ENCODE data around the gene TLN1. TPM values are rescaled to one million over a fixed set of nuclear protein-coding genes. Genes with fewer than 3 reads are reported as not detected.

The TLN1 gene
- total and polyA plus RNA-seq, 2 experiments from 2014 or later: 21.5 to 120 TPM

DNA sequence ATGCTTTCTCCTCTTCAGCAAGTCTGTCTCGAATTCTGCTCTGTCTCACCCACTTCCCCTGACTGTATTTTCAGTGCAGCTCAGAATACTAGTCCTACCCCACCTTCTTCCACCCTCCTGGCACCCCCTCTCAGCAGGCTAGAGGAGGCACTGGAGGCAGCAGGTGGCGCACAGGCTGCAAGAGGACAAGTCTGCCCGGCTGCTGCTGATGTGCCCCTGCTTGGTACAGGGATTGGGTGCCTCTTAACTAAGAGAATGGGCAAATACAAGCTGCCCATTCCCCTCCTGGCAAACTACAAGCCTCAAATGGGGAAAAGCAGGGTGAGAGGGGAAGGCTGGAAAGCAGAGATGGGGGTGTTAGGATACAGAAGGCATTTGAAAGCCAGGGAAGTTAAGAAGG, 5.1 kb downstream of the TLN1 start:
- Mint-ChIP-seq H3K27me3 (ENCODE audit: insufficient read depth, low read depth, poor library complexity) (peaks cover 2% of the 10 kb centered on the region), H3K4me3 (peak overlapping the region; percentile 23; the same call in 2 of the 3 replicates), H3K27ac (no peak overlapping the region; the same call in 1 of the 2 replicates), H3K36me3 (ENCODE audit: low read depth) (peaks cover 36% of the 10 kb centered on the region), H3K9me3 (no peaks in the 10 kb centered on the region; the same call in 2 of the 3 replicates), H3K4me1 (peaks cover 7% of the 10 kb centered on the region; the same call in 2 of the 3 replicates)
- Histone ChIP-seq H3F3A (replicated peaks; ENCODE audit: low read depth) (no peaks in the 10 kb centered on the region), H3K27ac (ENCODE audit: low read depth) (peak overlapping the region; percentile 81), H3K36me3 (ENCODE audit: insufficient read depth) (peaks cover 10% of the 10 kb centered on the region), H3K4me1 (ENCODE audit: insufficient read depth) (peaks cover 41% of the 10 kb centered on the region), H4K20me1 (replicated peaks; ENCODE audit: insufficient read depth) (peaks cover 4% of the 10 kb centered on the region; the same call in 1 of the 2 replicates), H2AFZ (no peak overlapping the region), H3K4me3 (0 out of 2 replicates have a peak overlapping the region, but pooled peaks have one; percentile 26), H3K4me2 (peak overlapping the region; percentile 53), H3K9me2 (ENCODE audit: insufficient read depth) (no peaks in the 10 kb centered on the region), H3K79me2 (replicated peaks; ENCODE audit: insufficient read depth) (peaks cover 43% of the 10 kb centered on the region), H3K27me3 (ENCODE audit: insufficient read depth) (no peaks in the 10 kb centered on the region)
- peak; percentile 29 for DNase-seq (ENCODE audit: low spot score)
- ATAC-seq: peak; percentile 6; the same call in 2 of the 3 replicates
- TF ChIP-seq, protein P1, sequence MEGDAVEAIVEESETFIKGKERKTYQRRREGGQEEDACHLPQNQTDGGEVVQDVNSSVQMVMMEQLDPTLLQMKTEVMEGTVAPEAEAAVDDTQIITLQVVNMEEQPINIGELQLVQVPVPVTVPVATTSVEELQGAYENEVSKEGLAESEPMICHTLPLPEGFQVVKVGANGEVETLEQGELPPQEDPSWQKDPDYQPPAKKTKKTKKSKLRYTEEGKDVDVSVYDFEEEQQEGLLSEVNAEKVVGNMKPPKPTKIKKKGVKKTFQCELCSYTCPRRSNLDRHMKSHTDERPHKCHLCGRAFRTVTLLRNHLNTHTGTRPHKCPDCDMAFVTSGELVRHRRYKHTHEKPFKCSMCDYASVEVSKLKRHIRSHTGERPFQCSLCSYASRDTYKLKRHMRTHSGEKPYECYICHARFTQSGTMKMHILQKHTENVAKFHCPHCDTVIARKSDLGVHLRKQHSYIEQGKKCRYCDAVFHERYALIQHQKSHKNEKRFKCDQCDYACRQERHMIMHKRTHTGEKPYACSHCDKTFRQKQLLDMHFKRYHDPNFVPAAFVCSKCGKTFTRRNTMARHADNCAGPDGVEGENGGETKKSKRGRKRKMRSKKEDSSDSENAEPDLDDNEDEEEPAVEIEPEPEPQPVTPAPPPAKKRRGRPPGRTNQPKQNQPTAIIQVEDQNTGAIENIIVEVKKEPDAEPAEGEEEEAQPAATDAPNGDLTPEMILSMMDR (conservative IDR thresholded peaks at IDR 0.05; ENCODE audit: low read depth in 2 of 2): peak in 1 of 2 experiments; percentile 29; a peak in 1 of 4 replicates
- TF ChIP-seq JUNB (IDR thresholded peaks at IDR 0.05; ENCODE audit: unreplicated experiment): no peak

GRCh38 chr9:35725362-35725761, 6.6 kb downstream of the TLN1 start:
- H3K9me3 Mint-ChIP-seq: no peaks in the 10 kb centered on the region; the same call in 2 of the 3 replicates
- Histone ChIP-seq H3K36me3 (ENCODE audit: insufficient read depth) (peaks cover 24% of the 10 kb centered on the region), H3K4me1 (ENCODE audit: insufficient read depth) (peaks cover 32% of the 10 kb centered on the region), H3K4me3 (no peak overlapping the region), H3K4me2 (no peak overlapping the region), H3F3A (replicated peaks; ENCODE audit: low read depth) (no peaks in the 10 kb centered on the region), H3K27me3 (ENCODE audit: insufficient read depth) (no peaks in the 10 kb centered on the region), H3K27ac (ENCODE audit: low read depth) (no peak overlapping the region), H3K9me2 (ENCODE audit: insufficient read depth) (no peaks in the 10 kb centered on the region), H2AFZ (no peak overlapping the region), H3K79me2 (replicated peaks; ENCODE audit: insufficient read depth) (peaks cover 31% of the 10 kb centered on the region), H4K20me1 (replicated peaks; ENCODE audit: insufficient read depth) (peaks cover 4% of the 10 kb centered on the region; the same call in 1 of the 2 replicates)
- H3K36me3 Mint-ChIP-seq (ENCODE audit: low read depth): peaks cover 49% of the 10 kb centered on the region
- TF ChIP-seq, protein P1 (conservative IDR thresholded peaks at IDR 0.05; ENCODE audit: low read depth in 2 of 2): peak in 1 of 2 experiments; percentile 4; a peak in 1 of 4 replicates
- no peak for TF ChIP-seq STAT1 (IDR thresholded peaks at IDR 0.05; ENCODE audit: unreplicated experiment)
- ATAC-seq: no peak
- H3K4me3 Mint-ChIP-seq: no peak overlapping the region
- peak; percentile 55 for DNase-seq (ENCODE audit: low spot score)
- peaks cover 2% of the 10 kb centered on the region for H3K27me3 Mint-ChIP-seq (ENCODE audit: insufficient read depth, low read depth, poor library complexity)
- no peak overlapping the region for H3K27ac Mint-ChIP-seq
- H3K4me1 Mint-ChIP-seq: no peaks in the 10 kb centered on the region; the same call in 1 of the 3 replicates

DNA sequence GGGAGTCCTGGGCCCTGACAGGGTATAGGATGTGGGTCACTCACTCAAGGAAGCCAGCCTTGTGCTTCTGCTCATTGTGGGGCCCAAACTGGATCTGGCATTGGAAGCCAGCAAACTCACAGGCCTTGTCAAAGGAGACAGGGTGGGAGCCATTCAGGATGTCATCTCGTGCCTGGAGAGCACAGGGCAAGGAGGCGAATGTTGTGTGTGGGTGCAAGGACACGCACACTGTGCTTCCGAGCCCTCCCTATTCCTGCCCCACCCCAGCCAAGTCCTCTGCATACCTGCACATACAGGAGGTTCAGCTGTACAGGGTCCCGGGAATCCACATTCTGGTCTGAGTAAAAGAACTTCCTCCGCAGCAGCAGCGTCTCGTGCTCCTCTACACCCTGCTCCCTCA, 8.1 kb downstream of the TLN1 start:
- Mint-ChIP-seq H3K36me3 (ENCODE audit: low read depth) (peaks cover 63% of the 10 kb centered on the region), H3K9me3 (no peaks in the 10 kb centered on the region; the same call in 2 of the 3 replicates), H3K4me1 (no peaks in the 10 kb centered on the region; the same call in 1 of the 3 replicates), H3K27me3 (ENCODE audit: insufficient read depth, low read depth, poor library complexity) (no peaks in the 10 kb centered on the region), H3K27ac (no peak overlapping the region), H3K4me3 (no peak overlapping the region)
- Histone ChIP-seq H3K4me2 (no peak overlapping the region), H3K4me1 (ENCODE audit: insufficient read depth) (peaks cover 21% of the 10 kb centered on the region), H3K9me2 (ENCODE audit: insufficient read depth) (no peaks in the 10 kb centered on the region), H2AFZ (no peak overlapping the region), H3K4me3 (no peak overlapping the region), H3K79me2 (replicated peaks; ENCODE audit: insufficient read depth) (peaks cover 20% of the 10 kb centered on the region), H3K27ac (ENCODE audit: low read depth) (no peak overlapping the region), H3K36me3 (ENCODE audit: insufficient read depth) (peaks cover 31% of the 10 kb centered on the region), H3F3A (replicated peaks; ENCODE audit: low read depth) (no peaks in the 10 kb centered on the region), H4K20me1 (replicated peaks; ENCODE audit: insufficient read depth) (peaks cover under 1% of the 10 kb centered on the region; the same call in 1 of the 2 replicates), H3K27me3 (ENCODE audit: insufficient read depth) (no peaks in the 10 kb centered on the region)
- no peak for ATAC-seq
- DNase-seq (ENCODE audit: low spot score): no peak
- TF ChIP-seq ZNF114 (CRISPR knock-in tag; IDR thresholded peaks at IDR 0.05) (no peak), POLR2AphosphoS5 (IDR thresholded peaks at IDR 0.05; ENCODE audit: low read depth) (no peak)
